Measurements from ENCODE around the gene SLC22A3.
"Not testable (repeated sequence)": the region's sequence is repeated elsewhere in the genome, so short reads cannot be mapped to it uniquely, and the experiment has no call there.

The SLC22A3 gene

DNA sequence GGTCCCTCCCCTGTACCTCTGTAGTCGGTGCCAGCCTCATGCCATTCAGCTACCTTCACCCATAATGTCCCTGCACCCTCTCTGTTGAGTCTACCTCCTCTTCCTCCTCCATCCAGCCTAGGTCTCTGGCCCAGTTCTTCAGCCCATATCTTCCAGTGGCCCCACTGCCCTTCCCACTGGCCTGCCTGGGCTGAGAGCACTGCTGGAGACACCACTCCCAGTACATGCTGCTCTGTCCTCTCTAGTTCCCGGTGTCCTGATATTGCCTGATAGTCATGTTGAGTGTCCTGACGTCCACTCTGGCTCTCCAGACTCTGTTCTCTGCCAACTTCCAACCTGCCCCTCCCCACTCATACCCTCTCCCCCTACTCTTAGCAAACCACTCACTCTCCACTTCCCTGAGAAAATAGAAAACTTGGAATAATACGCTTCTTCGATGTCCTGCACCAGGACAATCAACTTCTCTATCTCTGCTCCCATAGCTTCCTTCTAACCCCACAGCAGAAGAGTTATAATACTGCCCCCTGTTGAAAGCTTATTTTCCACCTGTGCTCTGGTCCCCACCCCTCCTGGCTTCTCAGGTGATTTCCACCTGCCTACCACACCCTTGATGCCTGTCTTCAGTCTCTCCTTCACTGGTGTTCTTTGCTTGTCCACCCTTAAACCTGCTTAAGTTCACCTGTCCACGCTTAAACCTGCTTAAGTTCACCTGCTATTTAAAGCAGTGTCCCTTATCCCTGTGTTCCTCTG, 19.8 kb downstream of the SLC22A3 start:
- no peak for DNase-seq (ENCODE audit: low read depth)

DNA sequence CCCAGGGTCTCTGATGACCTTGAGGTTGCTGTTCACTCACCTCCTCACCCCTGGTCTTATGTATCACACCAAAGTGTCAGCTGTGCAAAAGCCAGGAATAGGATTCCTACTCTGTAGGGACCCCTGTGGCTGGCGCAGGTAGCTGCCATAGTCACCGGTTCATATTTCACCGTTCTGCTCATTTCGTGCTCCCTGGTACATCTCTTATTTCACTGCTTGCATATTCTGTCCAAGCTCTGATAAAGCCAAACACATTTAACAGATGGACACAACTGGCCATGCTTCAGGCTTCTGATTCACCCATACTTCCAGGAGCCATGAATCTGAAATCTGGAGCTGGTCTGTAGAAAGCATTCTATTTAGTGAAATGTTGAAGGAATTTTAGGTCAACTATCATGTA, 20.5 kb downstream of the SLC22A3 start:
- DNase-seq (ENCODE audit: low read depth), result no peak
- TF ChIP-seq, protein P1, sequence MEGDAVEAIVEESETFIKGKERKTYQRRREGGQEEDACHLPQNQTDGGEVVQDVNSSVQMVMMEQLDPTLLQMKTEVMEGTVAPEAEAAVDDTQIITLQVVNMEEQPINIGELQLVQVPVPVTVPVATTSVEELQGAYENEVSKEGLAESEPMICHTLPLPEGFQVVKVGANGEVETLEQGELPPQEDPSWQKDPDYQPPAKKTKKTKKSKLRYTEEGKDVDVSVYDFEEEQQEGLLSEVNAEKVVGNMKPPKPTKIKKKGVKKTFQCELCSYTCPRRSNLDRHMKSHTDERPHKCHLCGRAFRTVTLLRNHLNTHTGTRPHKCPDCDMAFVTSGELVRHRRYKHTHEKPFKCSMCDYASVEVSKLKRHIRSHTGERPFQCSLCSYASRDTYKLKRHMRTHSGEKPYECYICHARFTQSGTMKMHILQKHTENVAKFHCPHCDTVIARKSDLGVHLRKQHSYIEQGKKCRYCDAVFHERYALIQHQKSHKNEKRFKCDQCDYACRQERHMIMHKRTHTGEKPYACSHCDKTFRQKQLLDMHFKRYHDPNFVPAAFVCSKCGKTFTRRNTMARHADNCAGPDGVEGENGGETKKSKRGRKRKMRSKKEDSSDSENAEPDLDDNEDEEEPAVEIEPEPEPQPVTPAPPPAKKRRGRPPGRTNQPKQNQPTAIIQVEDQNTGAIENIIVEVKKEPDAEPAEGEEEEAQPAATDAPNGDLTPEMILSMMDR (IDR thresholded peaks at IDR 0.05; ENCODE audit: low read length, missing control alignments), result no peak

More for the DNA sequence above, 19.8 kb downstream of the SLC22A3 start:
- H3K4me3 ChIP-seq (replicated peaks; ENCODE audit: low read depth, low read length), result no peak overlapping the region
- TF ChIP-seq, protein P1 (IDR thresholded peaks at IDR 0.05; ENCODE audit: low read length, missing control alignments), result no peak

DNA sequence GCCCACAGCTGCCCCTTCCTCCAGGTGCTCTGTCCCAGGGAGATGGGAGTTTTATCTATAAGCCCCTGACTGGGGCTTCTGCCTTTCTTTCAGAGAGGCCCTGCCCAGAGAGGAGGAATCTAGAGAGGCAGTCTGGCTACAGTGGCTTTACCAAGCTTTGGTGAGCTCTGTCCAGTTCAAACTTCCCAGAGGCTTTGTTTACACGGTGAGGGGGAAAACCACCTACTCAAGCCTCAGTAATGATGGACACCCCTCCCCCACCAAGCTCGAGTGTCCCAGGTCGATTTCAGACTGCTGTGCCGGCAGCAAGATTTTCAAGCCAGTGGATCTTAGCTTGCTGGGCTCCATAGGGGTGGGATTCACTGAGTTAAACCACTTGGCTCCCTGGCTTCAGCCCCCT, 25.4 kb downstream of the SLC22A3 start:
- H3K4me3 ChIP-seq (replicated peaks; ENCODE audit: low read depth, low read length); DNase-seq (ENCODE audit: low read depth): not testable (repeated sequence)

More for the DNA sequence above, 20.5 kb downstream of the SLC22A3 start:
- H3K4me3 ChIP-seq (replicated peaks; ENCODE audit: low read depth, low read length), result no peak overlapping the region

DNA sequence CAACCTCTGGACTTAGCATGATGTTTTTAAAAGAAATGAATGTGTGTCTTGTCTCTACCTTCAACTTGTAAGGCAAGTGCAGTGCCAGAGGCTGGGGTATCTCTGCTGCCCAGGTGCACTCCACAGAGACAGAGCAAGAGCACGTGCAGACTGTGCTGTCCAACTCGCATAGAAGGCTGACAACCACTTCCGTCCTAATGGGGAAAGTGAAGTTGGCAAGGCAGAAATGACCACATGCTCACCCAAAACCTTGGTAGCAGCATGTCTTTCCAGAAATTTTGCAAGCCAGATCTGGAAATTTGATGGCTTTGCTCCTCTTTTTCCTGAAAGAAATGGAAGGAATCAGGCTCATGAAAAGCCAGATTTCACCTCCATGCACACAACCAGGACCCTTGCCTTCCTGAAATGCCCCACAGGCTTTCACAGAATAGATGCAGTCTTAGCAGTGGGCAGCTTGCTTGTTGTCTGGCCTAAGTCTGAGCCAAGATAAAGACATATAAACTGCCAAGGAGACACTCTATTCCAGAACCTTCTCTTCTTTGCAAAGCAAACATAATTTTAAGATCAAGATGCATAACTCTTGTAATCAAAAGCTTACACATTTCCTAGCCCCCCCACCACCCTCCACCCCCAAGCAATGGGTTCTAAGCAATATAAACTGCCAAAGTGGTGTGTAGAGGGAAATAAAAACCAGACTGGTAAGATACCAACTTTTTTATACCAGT, 26.8 kb downstream of the SLC22A3 start:
- TF ChIP-seq, protein P1 (IDR thresholded peaks at IDR 0.05; ENCODE audit: low read length, missing control alignments), result no peak

DNA sequence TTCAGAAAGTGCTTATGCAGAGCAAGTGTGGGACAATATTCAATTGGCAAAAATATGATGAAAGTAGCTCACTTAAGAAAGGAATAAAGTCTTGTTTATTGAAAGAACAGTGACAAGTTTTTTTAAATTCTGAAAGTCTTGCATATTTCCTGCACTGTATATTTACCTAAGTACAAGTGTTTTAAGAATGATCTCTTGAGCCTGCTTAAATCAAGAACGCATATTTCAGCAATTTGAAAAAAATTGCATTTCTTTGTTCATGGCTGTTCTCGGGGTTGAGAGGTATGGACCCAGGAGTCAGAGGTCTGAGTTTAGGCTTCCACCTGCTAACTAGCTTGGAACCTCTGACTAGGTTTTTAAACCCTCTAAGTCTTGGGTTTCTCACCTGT, 27.4 kb downstream of the SLC22A3 start:
- TF ChIP-seq, protein P1 (IDR thresholded peaks at IDR 0.05; ENCODE audit: low read length, missing control alignments), result no peak
- DNase-seq (ENCODE audit: low read depth), result no peak

More for the DNA sequence above, 26.8 kb downstream of the SLC22A3 start:
- no peak for DNase-seq (ENCODE audit: low read depth)
- no peak overlapping the region for H3K4me3 ChIP-seq (replicated peaks; ENCODE audit: low read depth, low read length)

DNA sequence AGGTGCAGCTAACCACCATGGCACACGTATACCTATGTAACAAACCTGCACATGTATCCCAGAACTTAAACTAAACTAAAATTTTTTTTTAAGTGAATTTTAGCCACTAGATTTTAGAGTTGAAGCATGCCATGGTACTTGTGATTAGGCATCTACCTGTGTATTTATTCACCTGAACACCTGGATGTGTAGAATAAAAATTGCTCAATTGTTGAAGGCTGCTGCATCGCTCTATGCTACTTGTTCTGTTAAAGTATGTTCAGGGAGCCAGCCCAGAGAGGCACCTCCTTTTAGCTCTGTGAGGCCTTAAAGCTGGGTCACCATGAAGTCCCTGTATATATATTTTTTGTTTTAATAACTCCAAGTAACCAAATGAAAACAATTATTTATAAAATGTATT, 28.3 kb downstream of the SLC22A3 start:
- DNase-seq (ENCODE audit: low read depth), result no peak
- TF ChIP-seq, protein P1 (IDR thresholded peaks at IDR 0.05; ENCODE audit: low read length, missing control alignments), result no peak
- no peak overlapping the region for H3K4me3 ChIP-seq (replicated peaks; ENCODE audit: low read depth, low read length)

More for the DNA sequence above, 27.4 kb downstream of the SLC22A3 start:
- H3K4me3 ChIP-seq (replicated peaks; ENCODE audit: low read depth, low read length), result no peak overlapping the region

DNA sequence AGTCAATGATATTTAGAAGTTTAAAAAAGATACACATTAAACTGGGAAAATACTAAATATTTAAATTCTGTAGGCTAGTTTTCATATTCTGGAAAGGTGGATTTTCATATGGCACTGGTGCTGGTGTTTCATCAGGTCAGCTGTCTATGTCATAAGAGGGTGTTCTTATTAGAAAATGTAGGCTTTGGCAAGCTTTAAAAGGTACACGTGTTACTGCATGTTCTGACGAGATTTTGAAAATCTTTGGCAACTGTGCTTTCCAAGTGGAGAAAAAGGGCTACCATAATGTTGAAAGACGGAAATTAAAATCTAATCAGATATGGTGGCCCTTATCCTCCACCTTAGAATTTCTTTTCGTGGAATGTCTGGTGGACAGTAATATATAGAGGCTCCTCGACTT, 30.0 kb downstream of the SLC22A3 start:
- TF ChIP-seq, protein P1 (IDR thresholded peaks at IDR 0.05; ENCODE audit: low read length, missing control alignments), result no peak
- no peak overlapping the region for H3K4me3 ChIP-seq (replicated peaks; ENCODE audit: low read depth, low read length)
- peak; percentile 36 for DNase-seq (ENCODE audit: low read depth)

Measured in fibroblast of pulmonary artery (primary cell).